Caco-2 (cell line): Measurements from ENCODE around the gene KIF18B. TPM values are rescaled to one million over a fixed set of nuclear protein-coding genes. Genes with fewer than 3 reads are reported as not detected.

Source experiments
- BruUV-seq: library from RNA; stranded (reverse); fragments of 400-500 nt; replicated peaks from 2 replicates; lab custom pipeline; 2021; lab: Mats Ljungman, UMichigan
- CTCF ChIA-PET: fragments of 300-600 bp; sonication (Branson Sonifier 250); formaldehyde crosslinking; loops from one replicate; lab custom pipeline; 2022; ENCODE audit warnings: antibody characterized with exemption; lab: Charles Lee
- POLR2A ChIA-PET: fragments of 300-600 bp; sonication (Branson Sonifier 250); formaldehyde crosslinking; loops from one replicate; lab custom pipeline; 2022; ENCODE audit warnings: antibody characterized with exemption; lab: Charles Lee
- DNase-seq, 2 experiments: peaks; one replicate each; pipeline versions ENCODE4 v3.0.0 to v3.0.0-alpha.2; 2020 to 2022
- H3K27me3 ChIP-seq: replicated peaks from 2 replicates; pipeline ENCODE4 v1.6.0; 2011; ENCODE audit warnings: low read length; ENCODE audit not compliant: control insufficient read depth, insufficient read depth
- H3K36me3 ChIP-seq: 2 replicates; pipeline ENCODE4 v1.5.1; 2011; ENCODE audit warnings: low read length; ENCODE audit not compliant: control insufficient read depth, insufficient read depth
- H3K4me1 ChIP-seq: fragments of 250-450 bp; sonication (Bioruptor Pico); 2 replicates; pipeline ENCODE4 v1.5.1; 2020; ENCODE audit warnings: mild to moderate bottlenecking
- H3K4me3 ChIP-seq: 2 replicates; pipeline ENCODE4 v1.5.1; 2011; ENCODE audit warnings: low read depth, mild to moderate bottlenecking, control low read depth, low read length
- H3K9me3 ChIP-seq: fragments of 250-450 bp; sonication (Bioruptor Pico); 2 replicates; pipeline ENCODE4 v1.5.1; 2020; ENCODE audit warnings: mild to moderate bottlenecking, moderate library complexity
- H3K27ac Mint-ChIP-seq: one replicate; pipeline ENCODE4 v1.8.0; 2022; ENCODE audit warnings: mixed read lengths; ENCODE audit not compliant: unreplicated experiment
- H3K27me3 Mint-ChIP-seq: one replicate; pipeline ENCODE4 v1.8.0; 2022; ENCODE audit warnings: mixed read lengths; ENCODE audit not compliant: insufficient read depth, unreplicated experiment
- H3K36me3 Mint-ChIP-seq: one replicate; pipeline ENCODE4 v1.8.0; 2022; ENCODE audit warnings: mild to moderate bottlenecking, mixed read lengths; ENCODE audit not compliant: insufficient read depth, unreplicated experiment
- H3K4me1 Mint-ChIP-seq: one replicate; pipeline ENCODE4 v1.8.0; 2022; ENCODE audit warnings: low read depth, mixed read lengths; ENCODE audit not compliant: unreplicated experiment
- H3K4me3 Mint-ChIP-seq: one replicate; pipeline ENCODE4 v1.8.0; 2022; ENCODE audit warnings: mild to moderate bottlenecking, moderate library complexity, mixed read lengths; ENCODE audit not compliant: unreplicated experiment
- H3K9me3 Mint-ChIP-seq: one replicate; pipeline ENCODE4 v1.8.0; 2022; ENCODE audit warnings: mixed read lengths; ENCODE audit not compliant: unreplicated experiment
- CTCF ChIP-seq, 2 experiments: fragments of 200-600 bp in 1 of 2; IDR thresholded peaks; 1 replicate in 1 of 2; 2 replicates in 1 of 2; pipeline versions ENCODE4 v1.5.1 to v1.8.0; 2011 to 2022; ENCODE audit warnings: antibody characterized with exemption in 1 of 2, control low read depth in 1 of 2, inconsistent platforms in 1 of 2, low read depth in 1 of 2, low read length in 1 of 2, mild to moderate bottlenecking in 1 of 2, moderate library complexity in 1 of 2; ENCODE audit not compliant: insufficient read depth in 1 of 2, severe bottlenecking in 1 of 2, unreplicated experiment in 1 of 2
- intact Hi-C: fragments of 100-400 bp; cut with micrococcal nuclease; formaldehyde crosslinking; loops from one replicate; pipeline ENCODE4 v1.10.0; 2022; ENCODE audit not compliant: unreplicated experiment
- total RNA-seq: library from RNA; stranded (reverse); gene quantifications from 2 replicates; pipeline ENCODE4 v1.2.3, GENCODE V29; 2022

KIF18B gene
- total RNA-seq, 1 experiment from 2014 or later = 68.4 TPM

- H3K4me1 ChIP-seq = no peaks in the 10 kb centered on the region
- peak in 1 of 2 experiments; percentile 23 for DNase-seq
- ChIA-PET POLR2A (no interaction called here), CTCF (no interaction called here)
- no peak for TF ChIP-seq CTCF (IDR thresholded peaks at IDR 0.05; ENCODE audit: insufficient read depth in 1 of 2, low read depth in 1 of 2, low read length in 1 of 2, severe bottlenecking in 1 of 2, unreplicated experiment in 1 of 2)
- Mint-ChIP-seq H3K9me3 (no peaks in the 10 kb centered on the region), H3K27me3 (no peaks in the 10 kb centered on the region), H3K4me3 (no peak overlapping the region), H3K36me3 (peaks cover 74% of the 10 kb centered on the region), H3K4me1 (no peaks in the 10 kb centered on the region), H3K27ac (no peak overlapping the region)
- no peak overlapping the region for H3K4me3 ChIP-seq
- no peaks in the 10 kb centered on the region for H3K9me3 ChIP-seq
- BruUV-seq = no TSS peak
- intact Hi-C loops = no loop called here
- no peaks in the 10 kb centered on the region for H3K27me3 ChIP-seq
- H3K36me3 ChIP-seq = peaks cover 8% of the 10 kb centered on the region
Observed at GRCh38 chr17:44928136-44928535, 19.4 kb downstream of the KIF18B start.

GRCh38 chr17:44927696-44928095 is 19.9 kb downstream of the KIF18B start:
- TF ChIP-seq CTCF (IDR thresholded peaks at IDR 0.05; ENCODE audit: insufficient read depth in 1 of 2, low read depth in 1 of 2, low read length in 1 of 2, severe bottlenecking in 1 of 2, unreplicated experiment in 1 of 2) = no peak
- H3K4me1 ChIP-seq = no peaks in the 10 kb centered on the region
- ChIA-PET CTCF (no interaction called here), POLR2A (no interaction called here)
- H3K27me3 ChIP-seq = no peaks in the 10 kb centered on the region
- H3K36me3 ChIP-seq = peaks cover 8% of the 10 kb centered on the region
- H3K9me3 ChIP-seq = no peaks in the 10 kb centered on the region
- no TSS peak for BruUV-seq
- no peak overlapping the region for H3K27ac Mint-ChIP-seq
- intact Hi-C loops = no loop called here
- H3K36me3 Mint-ChIP-seq = peaks cover 77% of the 10 kb centered on the region
- no peaks in the 10 kb centered on the region for H3K4me1 Mint-ChIP-seq
- H3K4me3 Mint-ChIP-seq = no peak overlapping the region
- no peak overlapping the region for H3K4me3 ChIP-seq
- peak in 1 of 2 experiments; percentile 31 for DNase-seq
- no peaks in the 10 kb centered on the region for H3K27me3 Mint-ChIP-seq
- no peaks in the 10 kb centered on the region for H3K9me3 Mint-ChIP-seq

- H3K9me3 ChIP-seq = no peaks in the 10 kb centered on the region
- no peaks in the 10 kb centered on the region for H3K27me3 Mint-ChIP-seq
- H3K4me3 ChIP-seq = no peak overlapping the region
- no peaks in the 10 kb centered on the region for H3K4me1 ChIP-seq
- ChIA-PET CTCF (interaction anchor here (0.6 to 0.9 kb wide), 3 partner anchors 10 to 92 kb away, joined by 3 to 7 read pairs (median 5); no protein-coding TSS in a partner anchor), POLR2A (no interaction called here)
- intact Hi-C loops = no loop called here
- no peak overlapping the region for H3K27ac Mint-ChIP-seq
- no peak for TF ChIP-seq CTCF (IDR thresholded peaks at IDR 0.05; ENCODE audit: insufficient read depth in 1 of 2, low read depth in 1 of 2, low read length in 1 of 2, severe bottlenecking in 1 of 2, unreplicated experiment in 1 of 2)
- no TSS peak for BruUV-seq
- peak in 1 of 2 experiments; percentile 6 for DNase-seq
- peaks cover 6% of the 10 kb centered on the region for H3K36me3 ChIP-seq
- peaks cover 76% of the 10 kb centered on the region for H3K36me3 Mint-ChIP-seq
- no peaks in the 10 kb centered on the region for H3K27me3 ChIP-seq
- H3K4me3 Mint-ChIP-seq = no peak overlapping the region
- H3K4me1 Mint-ChIP-seq = no peaks in the 10 kb centered on the region
- no peaks in the 10 kb centered on the region for H3K9me3 Mint-ChIP-seq
Observed at GRCh38 chr17:44926821-44927525, 20.6 kb downstream of the KIF18B start.
